Head of caudate nucleus (tissue), 42 donors: ENCODE data around the gene PALLD.

Experiments used
- DNase-seq, 42 donors: peaks; one replicate each; pipeline versions ENCODE4 v3.0.0 to v3.0.0-alpha.2; 2020 to 2021; ENCODE audit warnings: mixed read lengths in 7 of 42
- intact Hi-C: fragments of 100-400 bp; cut with DNase I; formaldehyde crosslinking; loops from one replicate; pipeline ENCODE4 v1.15.0; 2022

PALLD gene

GRCh38 chr4:168574581-168575295 is 77.9 kb downstream of the PALLD start:
- intact Hi-C loops = no loop called here
- no peak for DNase-seq

- intact Hi-C loops = no loop called here
- no peak for DNase-seq
Measured at GRCh38 chr4:168575473-168575872, 78.6 kb downstream of the PALLD start.

GRCh38 chr4:168577624-168578023 is 80.8 kb downstream of the PALLD start:
- no peak for DNase-seq
- intact Hi-C loops = no loop called here

- intact Hi-C loops = no loop called here
Measured at GRCh38 chr4:168580228-168580627, 83.4 kb downstream of the PALLD start.

GRCh38 chr4:168584321-168584771 is 87.5 kb downstream of the PALLD start:
- intact Hi-C loops = no loop called here
- DNase-seq = no peak

More at GRCh38 chr4:168580228-168580627, 83.4 kb downstream of the PALLD start:
- no peak for DNase-seq

GRCh38 chr4:168585168-168586091 is 88.6 kb downstream of the PALLD start:
- intact Hi-C loops = no loop called here
- peak; percentile 19 to 79 (median 50) for DNase-seq

- intact Hi-C loops = no loop called here
- no peak for DNase-seq
Measured at GRCh38 chr4:168586926-168587325, 90.1 kb downstream of the PALLD start.

GRCh38 chr4:168587411-168588125 is 90.7 kb downstream of the PALLD start:
- no peak for DNase-seq
- intact Hi-C loops = no loop called here

- intact Hi-C loops = no loop called here
- no peak for DNase-seq
Measured at GRCh38 chr4:168588916-168589531, 92.2 kb downstream of the PALLD start.

- intact Hi-C loops = no loop called here
- no peak for DNase-seq
Measured at GRCh38 chr4:168592676-168593075, 95.8 kb downstream of the PALLD start.

- DNase-seq = no peak
- intact Hi-C loops = no loop called here
Measured at GRCh38 chr4:168593399-168593798, 96.5 kb downstream of the PALLD start.

GRCh38 chr4:168594121-168594520 is 97.3 kb downstream of the PALLD start:
- intact Hi-C loops = no loop called here
- no peak for DNase-seq

- DNase-seq = peak in 11 of 42 donors; percentile 4 to 60 (median 21)
- intact Hi-C loops = no loop called here
Measured at GRCh38 chr4:168598191-168598590, 101.3 kb downstream of the PALLD start.

- no peak for DNase-seq
- intact Hi-C loops = no loop called here
Measured at GRCh38 chr4:168600796-168601583, 104.1 kb downstream of the PALLD start.

- intact Hi-C loops = no loop called here
Measured at GRCh38 chr4:168601899-168602298, 105.0 kb downstream of the PALLD start.

GRCh38 chr4:168604496-168605373 is 107.9 kb downstream of the PALLD start:
- intact Hi-C loops = no loop called here
- peak in 29 of 42 donors; percentile 9 to 86 (median 42) for DNase-seq

More at GRCh38 chr4:168601899-168602298, 105.0 kb downstream of the PALLD start:
- DNase-seq = no peak

- peak in 1 of 42 donors; percentile 9 for DNase-seq
- intact Hi-C loops = no loop called here
Measured at GRCh38 chr4:168605411-168605810, 108.6 kb downstream of the PALLD start.
